Liver (tissue), 9 donors: ENCODE results near the gene ACP7. TPM values are rescaled to one million over a fixed set of nuclear protein-coding genes. Genes with fewer than 3 reads are reported as not detected.

ENCODE experiments used
- DNase-seq: peaks from one replicate; pipeline ENCODE4 v3.0.0-alpha.2; 2017; ENCODE audit warnings: low spot score
- H3K27ac ChIP-seq, 2 donors: one replicate each; pipeline ENCODE4 v1.7.0; 2013; ENCODE audit warnings: inconsistent platforms in 2 of 2, low read length in 2 of 2, control low read depth in 1 of 2, low read depth in 1 of 2, mild to moderate bottlenecking in 1 of 2
- H3K27me3 ChIP-seq, 4 donors: one replicate each; pipeline versions ENCODE4 v1.6.1 to v1.7.0; 2013; ENCODE audit warnings: low read length in 3 of 4, inconsistent platforms in 1 of 4, mild to moderate bottlenecking in 1 of 4, moderate library complexity in 1 of 4; ENCODE audit not compliant: control insufficient read depth in 4 of 4, insufficient read depth in 4 of 4
- H3K36me3 ChIP-seq, 4 donors: one replicate each; pipeline versions ENCODE4 v1.6.1 to v1.7.0; 2013; ENCODE audit warnings: low read length in 3 of 4, mild to moderate bottlenecking in 3 of 4, low read depth in 1 of 4, moderate library complexity in 1 of 4; ENCODE audit not compliant: control insufficient read depth in 4 of 4, insufficient read depth in 3 of 4
- H3K4me1 ChIP-seq, 4 donors: one replicate each; pipeline versions ENCODE4 v1.6.1 to v1.7.0; 2013; ENCODE audit warnings: low read length in 3 of 4, mild to moderate bottlenecking in 3 of 4, moderate library complexity in 1 of 4; ENCODE audit not compliant: control insufficient read depth in 4 of 4, insufficient read depth in 4 of 4
- H3K4me3 ChIP-seq, 3 donors: one replicate each; pipeline versions ENCODE4 v1.6.1 to v1.7.0; 2013; ENCODE audit warnings: low read length in 3 of 3, control low read depth in 1 of 3, low read depth in 1 of 3, mild to moderate bottlenecking in 1 of 3
- H3K9ac ChIP-seq, 2 donors: one replicate each; pipeline ENCODE4 v1.7.0; 2013; ENCODE audit warnings: low read length in 2 of 2, mild to moderate bottlenecking in 2 of 2, moderate library complexity in 2 of 2, control low read depth in 1 of 2, low read depth in 1 of 2
- H3K9me3 ChIP-seq, 4 donors: one replicate each; pipeline versions ENCODE4 v1.6.1 to v1.7.0; 2013; ENCODE audit warnings: low read length in 3 of 4; ENCODE audit not compliant: control insufficient read depth in 4 of 4
- EGR1 ChIP-seq, 2 donors: IDR thresholded peaks; 2 replicates each; pipeline ENCODE4 v1.6.1; 2016 to 2018; ENCODE audit warnings: antibody characterized with exemption in 2 of 2, low read depth in 2 of 2
- FOXA1 ChIP-seq: IDR thresholded peaks from 2 replicates; pipeline ENCODE4 v1.6.1; 2016; ENCODE audit warnings: antibody characterized with exemption
- FOXA2 ChIP-seq: IDR thresholded peaks from 2 replicates; pipeline ENCODE4 v1.6.1; 2016; ENCODE audit warnings: antibody characterized with exemption
- GABPA ChIP-seq, 2 donors: IDR thresholded peaks in 1 of 2; conservative IDR thresholded peaks in 1 of 2; 2 replicates each; pipeline ENCODE4 v1.6.1; 2016; ENCODE audit warnings: antibody characterized with exemption in 2 of 2, mild to moderate bottlenecking in 1 of 2, moderate library complexity in 1 of 2
- HNF4A ChIP-seq, 2 donors: conservative IDR thresholded peaks; 2 replicates each; pipeline ENCODE4 v1.6.1; 2016; ENCODE audit warnings: antibody characterized with exemption in 2 of 2, mild to moderate bottlenecking in 2 of 2
- HNF4G ChIP-seq: IDR thresholded peaks from 2 replicates; pipeline ENCODE4 v1.6.1; 2016; ENCODE audit warnings: antibody characterized with exemption
- JUND ChIP-seq, 2 donors: IDR thresholded peaks; 2 replicates each; pipeline ENCODE4 v1.6.1; 2016; ENCODE audit warnings: antibody characterized with exemption in 2 of 2
- NR2F2 ChIP-seq: IDR thresholded peaks from 2 replicates; pipeline ENCODE4 v1.6.1; 2016; ENCODE audit warnings: antibody characterized with exemption
- RAD21 ChIP-seq, 2 donors: IDR thresholded peaks; 2 replicates each; pipeline ENCODE4 v1.6.1; 2016; ENCODE audit warnings: antibody characterized with exemption in 2 of 2, mild to moderate bottlenecking in 2 of 2
- RXRA ChIP-seq, 2 donors: IDR thresholded peaks; 2 replicates each; pipeline ENCODE4 v1.6.1; 2017 to 2018; ENCODE audit warnings: antibody characterized with exemption in 2 of 2, mild to moderate bottlenecking in 1 of 2
- TAF1 ChIP-seq: conservative IDR thresholded peaks from 2 replicates; pipeline ENCODE4 v1.6.1; 2016; ENCODE audit warnings: antibody characterized with exemption, mild to moderate bottlenecking
- YY1 ChIP-seq: IDR thresholded peaks from 2 replicates; pipeline ENCODE4 v1.6.1; 2016; ENCODE audit warnings: antibody characterized with exemption, mild to moderate bottlenecking
- WGBS: extraction: QIAGEN DNeasy Blood & Tissue Kit; methylation state at CpG from one replicate; pipeline ENCODE4 v1.1.7; 2013; 5-methylcytosine and 5-hydroxymethylcytosine counted together
- polyA plus RNA-seq, 2 donors: library from polyadenylated mRNA; stranded (reverse) in 1 of 2; unstranded in 1 of 2; fragments of 200-250 nt in 1 of 2; fragments of >200 nt in 1 of 2; fragmentation: Nextera tagmentation in 1 of 2; extraction: Ambion mirVana in 1 of 2; gene quantifications; one replicate each; pipeline versions ENCODE4 v1.2.1 to v1.2.3, GENCODE V29; 2013 to 2015
- total RNA-seq, 2 donors: library from RNA; depleted of rRNA; stranded (reverse); fragments of >200 nt; gene quantifications; one replicate each; pipeline ENCODE4 v1.2.3, GENCODE V29; 2014
- TF ChIP-seq, protein P1 (sequence below): IDR thresholded peaks from 2 replicates; pipeline ENCODE4 v1.6.1; 2016; ENCODE audit warnings: antibody characterized with exemption
- TF ChIP-seq, protein P2 (sequence below): IDR thresholded peaks from 2 replicates; pipeline ENCODE4 v1.6.1; 2016; ENCODE audit warnings: antibody characterized with exemption
- TF ChIP-seq, protein P3 (sequence below): fragments of 150-350 bp; IDR thresholded peaks from 2 replicates; pipeline ENCODE4 v1.5.1; 2017; ENCODE audit warnings: improper control_type of control experiment, low read depth, low read length; ENCODE audit not compliant: missing input control
- TF ChIP-seq, protein P4 (sequence below): IDR thresholded peaks from 2 replicates; pipeline ENCODE4 v1.6.1; 2016; ENCODE audit warnings: antibody characterized with exemption, mild to moderate bottlenecking
- TF ChIP-seq, protein P5 (sequence below): IDR thresholded peaks from 2 replicates; pipeline ENCODE4 v1.6.1; 2016; ENCODE audit warnings: antibody characterized with exemption
- donor health status: healthy.
- donor health status: healthy.
- donor health status: healthy.
- donor health status: healthy.
- donor health status: healthy.

The ACP7 gene
- total and polyA plus RNA-seq, 4 donors = 0.05 TPM; not detected in 3

DNA sequence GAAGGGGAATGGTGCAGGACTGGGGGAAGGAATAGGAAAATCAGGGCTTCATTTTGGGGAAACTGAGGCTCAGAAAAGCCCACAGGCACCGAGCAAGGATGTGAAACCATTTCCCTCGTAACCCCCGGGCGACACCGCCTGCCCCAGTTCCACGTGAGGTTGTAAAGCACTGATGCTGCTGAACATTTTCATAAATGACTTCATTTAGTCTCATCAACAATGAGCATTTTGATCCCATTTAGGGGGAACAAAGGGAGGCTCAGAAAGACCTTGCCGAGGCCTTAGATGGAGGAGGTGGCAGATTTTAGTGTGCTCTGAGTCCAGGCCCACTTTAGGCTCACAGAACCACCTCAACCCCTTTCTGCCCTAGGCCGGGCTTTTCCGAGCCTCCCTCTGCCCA is 31.3 kb upstream of the ACP7 start:
- Histone ChIP-seq H3K4me3 (no peak overlapping the region), H3K9me3 (peaks cover 0 to 2% (median 0%) of the 10 kb centered on the region in 4 donors), H3K27me3 (no peaks in the 10 kb centered on the region), H3K4me1 (peaks cover 0 to 5% (median 2%) of the 10 kb centered on the region in 4 donors), H3K9ac (no peak overlapping the region), H3K27ac (no peak overlapping the region), H3K36me3 (no peaks in the 10 kb centered on the region)
- DNase-seq = no peak
- no peak for TF ChIP-seq YY1
- TF ChIP-seq, protein P1, sequence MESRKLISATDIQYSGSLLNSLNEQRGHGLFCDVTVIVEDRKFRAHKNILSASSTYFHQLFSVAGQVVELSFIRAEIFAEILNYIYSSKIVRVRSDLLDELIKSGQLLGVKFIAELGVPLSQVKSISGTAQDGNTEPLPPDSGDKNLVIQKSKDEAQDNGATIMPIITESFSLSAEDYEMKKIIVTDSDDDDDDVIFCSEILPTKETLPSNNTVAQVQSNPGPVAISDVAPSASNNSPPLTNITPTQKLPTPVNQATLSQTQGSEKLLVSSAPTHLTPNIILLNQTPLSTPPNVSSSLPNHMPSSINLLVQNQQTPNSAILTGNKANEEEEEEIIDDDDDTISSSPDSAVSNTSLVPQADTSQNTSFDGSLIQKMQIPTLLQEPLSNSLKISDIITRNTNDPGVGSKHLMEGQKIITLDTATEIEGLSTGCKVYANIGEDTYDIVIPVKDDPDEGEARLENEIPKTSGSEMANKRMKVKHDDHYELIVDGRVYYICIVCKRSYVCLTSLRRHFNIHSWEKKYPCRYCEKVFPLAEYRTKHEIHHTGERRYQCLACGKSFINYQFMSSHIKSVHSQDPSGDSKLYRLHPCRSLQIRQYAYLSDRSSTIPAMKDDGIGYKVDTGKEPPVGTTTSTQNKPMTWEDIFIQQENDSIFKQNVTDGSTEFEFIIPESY = no peak
- no peak for TF ChIP-seq NR2F2
- no peak for TF ChIP-seq EGR1 (IDR thresholded peaks at IDR 0.05; ENCODE audit: low read depth in 2 of 2)
- no peak for TF ChIP-seq FOXA2
- TF ChIP-seq JUND (IDR thresholded peaks at IDR 0.05) = no peak
- TF ChIP-seq HNF4A (conservative IDR thresholded peaks at IDR 0.05) = no peak
- TF ChIP-seq, protein P2, sequence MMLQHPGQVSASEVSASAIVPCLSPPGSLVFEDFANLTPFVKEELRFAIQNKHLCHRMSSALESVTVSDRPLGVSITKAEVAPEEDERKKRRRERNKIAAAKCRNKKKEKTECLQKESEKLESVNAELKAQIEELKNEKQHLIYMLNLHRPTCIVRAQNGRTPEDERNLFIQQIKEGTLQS = no peak
- TF ChIP-seq HNF4G = no peak
- TF ChIP-seq, protein P3, sequence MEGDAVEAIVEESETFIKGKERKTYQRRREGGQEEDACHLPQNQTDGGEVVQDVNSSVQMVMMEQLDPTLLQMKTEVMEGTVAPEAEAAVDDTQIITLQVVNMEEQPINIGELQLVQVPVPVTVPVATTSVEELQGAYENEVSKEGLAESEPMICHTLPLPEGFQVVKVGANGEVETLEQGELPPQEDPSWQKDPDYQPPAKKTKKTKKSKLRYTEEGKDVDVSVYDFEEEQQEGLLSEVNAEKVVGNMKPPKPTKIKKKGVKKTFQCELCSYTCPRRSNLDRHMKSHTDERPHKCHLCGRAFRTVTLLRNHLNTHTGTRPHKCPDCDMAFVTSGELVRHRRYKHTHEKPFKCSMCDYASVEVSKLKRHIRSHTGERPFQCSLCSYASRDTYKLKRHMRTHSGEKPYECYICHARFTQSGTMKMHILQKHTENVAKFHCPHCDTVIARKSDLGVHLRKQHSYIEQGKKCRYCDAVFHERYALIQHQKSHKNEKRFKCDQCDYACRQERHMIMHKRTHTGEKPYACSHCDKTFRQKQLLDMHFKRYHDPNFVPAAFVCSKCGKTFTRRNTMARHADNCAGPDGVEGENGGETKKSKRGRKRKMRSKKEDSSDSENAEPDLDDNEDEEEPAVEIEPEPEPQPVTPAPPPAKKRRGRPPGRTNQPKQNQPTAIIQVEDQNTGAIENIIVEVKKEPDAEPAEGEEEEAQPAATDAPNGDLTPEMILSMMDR = no peak
- TF ChIP-seq, protein P4, sequence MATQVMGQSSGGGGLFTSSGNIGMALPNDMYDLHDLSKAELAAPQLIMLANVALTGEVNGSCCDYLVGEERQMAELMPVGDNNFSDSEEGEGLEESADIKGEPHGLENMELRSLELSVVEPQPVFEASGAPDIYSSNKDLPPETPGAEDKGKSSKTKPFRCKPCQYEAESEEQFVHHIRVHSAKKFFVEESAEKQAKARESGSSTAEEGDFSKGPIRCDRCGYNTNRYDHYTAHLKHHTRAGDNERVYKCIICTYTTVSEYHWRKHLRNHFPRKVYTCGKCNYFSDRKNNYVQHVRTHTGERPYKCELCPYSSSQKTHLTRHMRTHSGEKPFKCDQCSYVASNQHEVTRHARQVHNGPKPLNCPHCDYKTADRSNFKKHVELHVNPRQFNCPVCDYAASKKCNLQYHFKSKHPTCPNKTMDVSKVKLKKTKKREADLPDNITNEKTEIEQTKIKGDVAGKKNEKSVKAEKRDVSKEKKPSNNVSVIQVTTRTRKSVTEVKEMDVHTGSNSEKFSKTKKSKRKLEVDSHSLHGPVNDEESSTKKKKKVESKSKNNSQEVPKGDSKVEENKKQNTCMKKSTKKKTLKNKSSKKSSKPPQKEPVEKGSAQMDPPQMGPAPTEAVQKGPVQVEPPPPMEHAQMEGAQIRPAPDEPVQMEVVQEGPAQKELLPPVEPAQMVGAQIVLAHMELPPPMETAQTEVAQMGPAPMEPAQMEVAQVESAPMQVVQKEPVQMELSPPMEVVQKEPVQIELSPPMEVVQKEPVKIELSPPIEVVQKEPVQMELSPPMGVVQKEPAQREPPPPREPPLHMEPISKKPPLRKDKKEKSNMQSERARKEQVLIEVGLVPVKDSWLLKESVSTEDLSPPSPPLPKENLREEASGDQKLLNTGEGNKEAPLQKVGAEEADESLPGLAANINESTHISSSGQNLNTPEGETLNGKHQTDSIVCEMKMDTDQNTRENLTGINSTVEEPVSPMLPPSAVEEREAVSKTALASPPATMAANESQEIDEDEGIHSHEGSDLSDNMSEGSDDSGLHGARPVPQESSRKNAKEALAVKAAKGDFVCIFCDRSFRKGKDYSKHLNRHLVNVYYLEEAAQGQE = no peak
- no peak for TF ChIP-seq FOXA1
- no peak for TF ChIP-seq GABPA (IDR thresholded peaks at IDR 0.05 in 1 of 2, conservative IDR thresholded peaks at IDR 0.05 in 1 of 2)
- no peak for TF ChIP-seq RAD21 (IDR thresholded peaks at IDR 0.05)
- 82% methylated on average over 9 of the region's 9 CpGs for WGBS

DNA sequence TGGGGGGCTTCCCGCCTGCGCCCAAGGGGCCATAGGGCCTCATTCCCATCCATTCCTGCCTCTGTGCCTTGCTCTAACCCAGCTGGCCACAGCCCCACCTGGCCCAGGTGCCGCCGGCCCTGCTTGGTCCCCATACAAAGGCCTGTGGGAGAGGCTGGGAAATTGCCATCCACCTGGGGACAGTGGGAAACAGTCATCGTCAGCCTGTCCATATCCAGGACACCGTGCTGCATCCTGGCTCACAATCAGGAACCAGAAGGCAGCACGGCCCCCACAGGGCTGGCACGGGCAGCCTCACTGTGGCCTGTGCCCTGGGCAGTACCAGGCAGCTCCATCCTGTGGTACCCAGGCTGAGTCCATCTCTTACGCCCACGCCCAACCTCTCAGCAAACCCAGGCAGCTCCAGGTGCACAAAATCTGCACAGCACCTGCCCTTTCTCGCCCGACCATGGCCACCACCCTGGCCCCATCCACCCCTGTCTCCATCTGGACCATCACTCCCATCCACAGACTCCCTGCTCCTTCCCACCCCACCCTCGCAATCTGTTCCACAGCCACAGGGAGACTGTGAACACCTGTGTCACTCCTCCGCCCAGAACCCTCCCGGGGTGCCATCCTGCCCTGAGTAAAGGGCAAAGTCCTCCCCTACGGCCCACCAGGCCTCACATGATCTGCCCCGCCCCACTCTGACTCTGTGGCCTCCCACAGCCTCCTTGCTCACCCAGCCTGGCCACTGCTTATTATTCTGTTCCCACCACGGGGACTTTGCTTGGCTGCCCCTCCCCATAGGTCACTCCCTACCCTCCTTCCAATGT is 30.7 kb upstream of the ACP7 start:
- no peak overlapping the region for H3K4me3 ChIP-seq
- H3K27me3 ChIP-seq = no peaks in the 10 kb centered on the region
- peaks cover 0 to 5% (median 2%) of the 10 kb centered on the region in 4 donors for H3K4me1 ChIP-seq
- no peaks in the 10 kb centered on the region for H3K36me3 ChIP-seq
- peaks cover 0 to 2% (median 0%) of the 10 kb centered on the region in 4 donors for H3K9me3 ChIP-seq
- no peak overlapping the region for H3K27ac ChIP-seq
- no peak overlapping the region for H3K9ac ChIP-seq
- DNase-seq = peak; percentile 66
- 70% methylated on average over 18 of the region's 18 CpGs for WGBS
- TF ChIP-seq, protein P1 = no peak
- TF ChIP-seq RXRA (IDR thresholded peaks at IDR 0.05) = peak; percentile 31 to 47
- no peak for TF ChIP-seq RAD21 (IDR thresholded peaks at IDR 0.05)
- TF ChIP-seq, protein P5, sequence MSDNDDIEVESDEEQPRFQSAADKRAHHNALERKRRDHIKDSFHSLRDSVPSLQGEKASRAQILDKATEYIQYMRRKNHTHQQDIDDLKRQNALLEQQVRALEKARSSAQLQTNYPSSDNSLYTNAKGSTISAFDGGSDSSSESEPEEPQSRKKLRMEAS = no peak
- no peak for TF ChIP-seq NR2F2
- no peak for TF ChIP-seq TAF1
- TF ChIP-seq, protein P2 = no peak
- no peak for TF ChIP-seq FOXA2
- TF ChIP-seq, protein P4 = no peak
